ENCODE results near the gene CD81. TPM values are rescaled to one million over a fixed set of nuclear protein-coding genes. Genes with fewer than 3 reads are reported as not detected.

The CD81 gene
- total RNA-seq, 1 experiment from 2014 or later = 416 TPM

GRCh38 chr11:2402890-2403645 is 26.0 kb downstream of the CD81 start:
- DNase-seq (ENCODE audit: low read depth, low spot score) = no peak
- H3K9me3 ChIP-seq (ENCODE audit: control insufficient read depth, insufficient read depth, low read depth, low read length) = no peaks in the 10 kb centered on the region
- H3K4me3 ChIP-seq (ENCODE audit: low read depth in 2 of 2, low read length in 2 of 2) = no peak overlapping the region
- H3K27me3 ChIP-seq (ENCODE audit: control insufficient read depth, insufficient read depth, low read length) = no peaks in the 10 kb centered on the region
- H3K27ac ChIP-seq (ENCODE audit: low read length) = no peak overlapping the region
- intact Hi-C loops (cut with micrococcal nuclease; ENCODE audit: unreplicated experiment) = no loop called here
- H3K4me1 ChIP-seq (ENCODE audit: control insufficient read depth, insufficient read depth, low read length) = peaks cover 20% of the 10 kb centered on the region
- ATAC-seq = no peak
- in situ Hi-C loops (cut with HindIII; ENCODE audit: low pct_unique_long_range_greater_than_20kb, low sequenced_read_pairs) = no loop called here
- ChIA-PET CTCF (interaction anchor here (0.8 kb wide), 1 partner anchor 18 kb away, joined by 3 read pairs; no protein-coding TSS in a partner anchor), POLR2A (no interaction called here)
- no TSS peak for BruUV-seq (replicated peaks)
- no peak for TF ChIP-seq REST (IDR thresholded peaks at IDR 0.05; ENCODE audit: insufficient read depth in 1 of 2, low read depth in 2 of 2, low read length in 1 of 2)
- no peak for TF ChIP-seq POLR2AphosphoS5 (IDR thresholded peaks at IDR 0.05; ENCODE audit: low read depth, low read length)
- no peak for TF ChIP-seq TCF7L2 (IDR thresholded peaks at IDR 0.05; ENCODE audit: low read depth, low read length)
- TF ChIP-seq SIN3A (IDR thresholded peaks at IDR 0.05; ENCODE audit: borderline replicate concordance, insufficient read depth, low read depth, low read length) = no peak
- TF ChIP-seq CTCF (IDR thresholded peaks at IDR 0.05) = no peak
- H3K36me3 ChIP-seq (ENCODE audit: control insufficient read depth, insufficient read depth, low read length) = peaks cover 6% of the 10 kb centered on the region; the same call in 1 of the 2 replicates

GRCh38 chr11:2404735-2405196 is 27.7 kb downstream of the CD81 start:
- ChIA-PET POLR2A (no interaction called here), CTCF (no interaction called here)
- DNase-seq (ENCODE audit: low read depth, low spot score) (no peak), ATAC-seq (no peak)
- H3K9me3 ChIP-seq (ENCODE audit: control insufficient read depth, insufficient read depth, low read depth, low read length) = no peaks in the 10 kb centered on the region
- in situ Hi-C loops (cut with HindIII; ENCODE audit: low pct_unique_long_range_greater_than_20kb, low sequenced_read_pairs) (no loop called here), intact Hi-C loops (cut with micrococcal nuclease; ENCODE audit: unreplicated experiment) (no loop called here)
- 0 out of 4 replicates have a peak, but pooled peaks of 1 of the 2 experiments have one; percentile 12 for TF ChIP-seq REST (IDR thresholded peaks at IDR 0.05; ENCODE audit: insufficient read depth in 1 of 2, low read depth in 2 of 2, low read length in 1 of 2)
- TF ChIP-seq POLR2AphosphoS5 (IDR thresholded peaks at IDR 0.05; ENCODE audit: low read depth, low read length) = no peak
- H3K4me3 ChIP-seq (ENCODE audit: low read depth in 2 of 2, low read length in 2 of 2) = no peak overlapping the region
- H3K4me1 ChIP-seq (ENCODE audit: control insufficient read depth, insufficient read depth, low read length) = peaks cover 9% of the 10 kb centered on the region
- no TSS peak for BruUV-seq (replicated peaks)
- H3K36me3 ChIP-seq (ENCODE audit: control insufficient read depth, insufficient read depth, low read length) = peaks cover 6% of the 10 kb centered on the region; the same call in 1 of the 2 replicates
- no peak overlapping the region for H3K27ac ChIP-seq (ENCODE audit: low read length)
- H3K27me3 ChIP-seq (ENCODE audit: control insufficient read depth, insufficient read depth, low read length) = no peaks in the 10 kb centered on the region
